ENCODE data around the gene GHRH.

GRCh38 chr20:37259031-37259430 lies 2.6 kb downstream of the GHRH start:
- TF ChIP-seq CTCF (conservative IDR thresholded peaks at IDR 0.05; ENCODE audit: low read depth, low read length), result no peak
- TF ChIP-seq POLR2A (IDR thresholded peaks at IDR 0.05; ENCODE audit: low read depth, low read length), result no peak
- no peak for TF ChIP-seq ELK1 (IDR thresholded peaks at IDR 0.05; ENCODE audit: borderline replicate concordance, low read depth, low read length)
- TF ChIP-seq RFX5 (IDR thresholded peaks at IDR 0.05; ENCODE audit: low read depth, low read length), result no peak
- TF ChIP-seq RAD21 (IDR thresholded peaks at IDR 0.05; ENCODE audit: low read length), result no peak
- no peak for TF ChIP-seq SMC3 (IDR thresholded peaks at IDR 0.05; ENCODE audit: low read depth, low read length)
- no peak for TF ChIP-seq USF2 (IDR thresholded peaks at IDR 0.05; ENCODE audit: low read depth, low read length)
- no peak for TF ChIP-seq RCOR1 (IDR thresholded peaks at IDR 0.05; ENCODE audit: insufficient replicate concordance, low read length)
- no peak for TF ChIP-seq MAFK (IDR thresholded peaks at IDR 0.05; ENCODE audit: low read depth, low read length)
- no peak for TF ChIP-seq MXI1 (IDR thresholded peaks at IDR 0.05; ENCODE audit: borderline replicate concordance, low read depth, low read length)
- TF ChIP-seq FOS (IDR thresholded peaks at IDR 0.05; ENCODE audit: low read depth, low read length), result no peak
- TF ChIP-seq CEBPB (IDR thresholded peaks at IDR 0.05; ENCODE audit: low read depth, low read length), result no peak
- no peak for TF ChIP-seq MAZ (IDR thresholded peaks at IDR 0.05; ENCODE audit: borderline replicate concordance, low read depth, low read length)
- TF ChIP-seq BHLHE40 (IDR thresholded peaks at IDR 0.05; ENCODE audit: low read depth, low read length), result no peak

Data from IMR-90 (cell line).